IPS-20b (cell line): ENCODE data around the gene STING1.
"Not testable (repeated sequence)": the region's sequence is repeated elsewhere in the genome, so short reads cannot be mapped to it uniquely, and the experiment has no call there.

Experiments used
- H3K27ac ChIP-seq: one replicate; pipeline ENCODE4 v1.5.1; 2013; ENCODE audit warnings: low read length
- H3K27me3 ChIP-seq: 2 replicates; pipeline ENCODE4 v1.6.1; 2013; ENCODE audit warnings: mild to moderate bottlenecking, low read length, inconsistent platforms; ENCODE audit not compliant: insufficient read depth
- H3K36me3 ChIP-seq: 2 replicates; pipeline ENCODE4 v1.6.1; 2013; ENCODE audit warnings: low read depth, mild to moderate bottlenecking, inconsistent platforms, low read length, moderate library complexity; ENCODE audit not compliant: insufficient read depth
- H3K4me1 ChIP-seq: 2 replicates; pipeline ENCODE4 v1.6.1; 2013; ENCODE audit warnings: mild to moderate bottlenecking, control low read depth, inconsistent platforms, low read length, moderate library complexity; ENCODE audit not compliant: insufficient read depth
- H3K4me3 ChIP-seq: 2 replicates; pipeline ENCODE4 v1.5.1; 2013; ENCODE audit warnings: mild to moderate bottlenecking, low read length, inconsistent platforms
- H3K9ac ChIP-seq: 2 replicates; pipeline ENCODE4 v1.6.1; 2013; ENCODE audit warnings: low read depth, mild to moderate bottlenecking, inconsistent platforms, low read length, moderate library complexity
- H3K9me3 ChIP-seq: 2 replicates; pipeline ENCODE4 v1.6.1; 2013; ENCODE audit warnings: mild to moderate bottlenecking, low read depth, low read length, inconsistent platforms; ENCODE audit not compliant: insufficient read depth

The STING1 gene

DNA sequence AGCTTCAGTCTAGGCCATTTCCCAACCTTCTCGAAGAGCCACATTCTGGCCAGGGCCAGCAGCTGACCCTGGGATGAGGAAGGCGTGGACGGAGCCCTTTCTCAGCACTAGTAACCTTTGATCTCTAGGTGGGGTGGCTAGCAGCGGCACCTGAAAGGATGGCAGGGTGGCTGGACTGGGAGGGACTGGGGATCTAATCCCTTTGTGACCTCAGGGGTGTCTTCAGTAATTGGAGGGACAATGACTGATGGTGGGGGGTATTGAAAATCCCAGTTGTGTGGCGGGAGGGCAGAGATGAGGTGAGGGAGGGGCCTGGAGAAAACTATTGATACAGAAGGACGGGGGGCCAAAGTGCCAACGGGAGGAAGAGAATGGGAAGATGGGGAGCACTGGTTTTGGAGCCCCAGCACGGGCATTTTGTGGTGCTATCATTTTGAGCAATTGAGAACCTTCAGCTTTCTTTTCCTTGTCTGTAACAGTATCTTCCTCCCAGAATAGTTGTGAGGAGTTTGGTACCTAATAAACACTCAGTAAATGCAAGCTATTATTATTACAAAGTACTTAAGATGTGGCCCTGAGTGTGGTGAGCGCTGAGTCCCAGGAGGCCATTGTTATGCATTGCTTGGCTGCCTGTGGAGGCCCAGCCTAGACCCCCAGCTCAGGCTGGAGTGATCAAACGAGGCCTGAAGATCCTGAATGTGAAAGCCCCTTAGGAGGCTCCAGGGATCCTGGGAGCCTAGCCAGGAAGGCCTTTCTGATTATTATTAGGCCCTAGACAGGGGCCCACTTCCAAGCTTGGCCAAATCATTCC lies 41.3 kb upstream of the STING1 start:
- Histone ChIP-seq H3K4me1 (peaks cover 38% of the 10 kb centered on the region; the same call in 1 of the 2 replicates), H3K36me3 (no peaks in the 10 kb centered on the region)

DNA sequence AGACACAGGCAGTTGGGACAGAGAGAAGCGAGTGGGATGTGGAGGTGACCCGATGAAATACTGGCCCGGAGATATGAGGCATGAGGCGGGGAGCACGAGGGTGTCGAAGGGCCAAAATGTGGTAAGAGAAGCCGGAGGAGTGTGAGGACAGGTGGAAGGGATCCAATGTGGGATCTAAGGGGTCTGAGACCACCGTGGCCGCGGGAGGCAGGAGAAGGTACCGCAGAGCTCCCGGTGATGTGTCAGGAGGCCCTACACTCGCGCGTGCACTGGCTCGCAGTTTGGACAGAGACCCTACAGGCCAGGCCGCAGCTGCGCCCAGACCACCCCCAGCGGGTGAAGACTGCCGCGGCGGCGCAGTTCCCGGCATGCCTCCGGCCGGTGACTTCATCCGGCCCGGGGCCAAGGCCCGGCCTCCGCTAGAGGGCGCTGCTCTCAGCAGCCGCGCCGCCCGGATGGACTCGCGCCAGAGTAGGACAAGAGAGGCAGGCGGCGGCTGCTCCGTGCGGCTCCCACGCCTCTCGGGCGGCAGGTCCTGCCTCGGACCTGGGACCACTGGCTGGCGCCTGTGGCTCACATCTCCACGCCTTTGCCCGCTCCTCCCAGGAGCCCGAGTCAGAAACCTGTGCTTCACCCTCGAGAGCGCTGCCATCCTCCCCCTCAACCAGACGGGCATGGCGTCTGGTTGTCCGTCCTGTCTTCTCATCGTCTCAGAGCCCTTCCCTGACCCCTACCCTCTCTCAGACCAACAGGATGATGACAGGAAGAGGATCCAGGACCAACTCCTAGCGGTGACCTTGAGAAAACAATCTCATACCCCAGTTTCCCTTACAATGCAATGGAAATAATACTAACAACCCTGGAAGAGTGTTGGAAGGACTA lies 35.4 kb upstream of the STING1 start:
- H3K9me3 ChIP-seq: no peaks in the 10 kb centered on the region
- peaks cover 3% of the 10 kb centered on the region; the same call in 1 of the 2 replicates for H3K4me1 ChIP-seq
- H3K36me3 ChIP-seq: no peaks in the 10 kb centered on the region
- peak overlapping the region; percentile 71 for H3K4me3 ChIP-seq
- H3K27ac ChIP-seq: no peak overlapping the region
- H3K27me3 ChIP-seq: no peaks in the 10 kb centered on the region
- peak overlapping the region; percentile 74; the same call in 1 of the 2 replicates for H3K9ac ChIP-seq

More for the DNA sequence above, 41.3 kb upstream of the STING1 start:
- Histone ChIP-seq H3K9me3 (no peaks in the 10 kb centered on the region), H3K9ac (no peak overlapping the region), H3K4me3 (peak overlapping the region; percentile 9; the same call in 1 of the 2 replicates), H3K27ac (no peak overlapping the region), H3K27me3 (no peaks in the 10 kb centered on the region)

DNA sequence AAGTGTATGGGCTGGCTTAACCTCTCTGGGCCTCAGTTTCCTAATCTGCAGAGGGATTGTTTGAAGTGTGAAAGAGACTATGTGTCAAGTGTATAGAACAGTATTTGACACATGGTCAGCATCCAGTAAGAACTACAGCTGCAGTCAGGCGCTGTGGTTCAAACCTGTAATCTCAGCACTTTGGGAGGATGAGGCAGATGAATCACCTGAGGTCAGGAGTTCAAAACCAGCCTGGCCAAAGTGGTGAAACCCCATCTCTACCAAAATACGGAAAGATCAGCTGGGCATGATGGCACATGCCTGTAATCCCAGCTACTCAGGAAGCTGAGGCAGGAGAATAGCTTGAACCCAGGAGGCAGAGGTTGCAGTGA lies 31.9 kb upstream of the STING1 start:
- no peaks in the 10 kb centered on the region for H3K27me3 ChIP-seq
- no peak overlapping the region for H3K4me3 ChIP-seq
- H3K36me3 ChIP-seq: no peaks in the 10 kb centered on the region
- H3K9me3 ChIP-seq: no peaks in the 10 kb centered on the region
- no peak overlapping the region for H3K9ac ChIP-seq
- no peak overlapping the region for H3K27ac ChIP-seq
- peaks cover 3% of the 10 kb centered on the region; the same call in 1 of the 2 replicates for H3K4me1 ChIP-seq

DNA sequence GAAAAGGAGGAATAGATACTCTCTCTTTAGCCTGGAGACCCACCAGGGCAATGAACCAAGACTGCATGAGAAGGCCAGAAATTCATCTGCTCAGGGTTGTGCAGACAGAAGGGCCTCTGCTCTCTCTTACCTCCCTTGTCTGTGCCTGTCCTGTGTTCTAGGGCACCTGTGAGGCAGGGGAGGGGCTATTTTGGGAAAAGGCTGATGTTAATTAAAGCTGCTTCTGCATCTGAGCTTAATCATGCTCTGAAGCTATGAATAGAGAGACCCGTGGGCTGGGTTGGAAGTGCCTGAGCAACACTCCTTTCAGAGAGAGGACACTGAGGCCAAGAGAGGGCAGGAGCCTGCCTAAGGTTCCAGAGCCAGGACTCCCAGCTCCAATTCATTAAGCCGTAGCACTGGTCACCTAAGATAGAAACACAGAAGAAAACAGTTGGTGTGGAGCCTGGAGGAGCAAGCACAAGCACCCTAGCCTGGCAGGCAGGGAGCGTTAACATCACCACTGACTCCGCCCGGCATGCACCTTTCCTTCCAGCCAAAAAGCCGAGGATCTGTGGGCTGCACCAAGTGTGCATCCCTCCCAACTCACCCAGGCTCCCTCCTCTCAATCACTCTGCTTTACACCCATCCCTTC lies 31.4 kb upstream of the STING1 start:
- Histone ChIP-seq H3K27ac (no peak overlapping the region), H3K36me3 (no peaks in the 10 kb centered on the region), H3K9me3 (no peaks in the 10 kb centered on the region), H3K9ac (no peak overlapping the region), H3K27me3 (no peaks in the 10 kb centered on the region), H3K4me1 (peaks cover 3% of the 10 kb centered on the region; the same call in 1 of the 2 replicates), H3K4me3 (no peak overlapping the region)

DNA sequence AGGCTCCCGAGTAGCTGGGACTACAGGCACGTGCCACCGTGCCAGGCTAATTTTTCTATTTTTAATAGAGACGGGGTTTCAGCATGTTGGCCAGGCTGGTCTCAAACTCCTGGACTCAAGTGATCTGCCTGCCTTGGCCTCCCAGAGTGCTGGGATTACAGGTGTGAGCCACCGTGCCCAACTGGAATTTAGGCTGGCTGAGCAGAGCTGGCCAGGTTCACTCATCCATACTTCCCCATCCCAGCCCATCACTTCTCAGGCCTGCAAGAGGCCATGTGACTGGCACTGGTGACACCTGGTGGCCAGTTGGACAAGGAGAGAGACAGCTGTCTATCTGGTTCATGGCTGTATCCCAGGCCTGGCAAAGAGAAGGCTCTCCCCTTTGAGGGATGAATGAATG lies 30.9 kb upstream of the STING1 start:
- H3K9ac ChIP-seq, H3K4me3 ChIP-seq, H3K27ac ChIP-seq, H3K36me3 ChIP-seq, H3K4me1 ChIP-seq, H3K27me3 ChIP-seq, H3K9me3 ChIP-seq: not testable (repeated sequence)

DNA sequence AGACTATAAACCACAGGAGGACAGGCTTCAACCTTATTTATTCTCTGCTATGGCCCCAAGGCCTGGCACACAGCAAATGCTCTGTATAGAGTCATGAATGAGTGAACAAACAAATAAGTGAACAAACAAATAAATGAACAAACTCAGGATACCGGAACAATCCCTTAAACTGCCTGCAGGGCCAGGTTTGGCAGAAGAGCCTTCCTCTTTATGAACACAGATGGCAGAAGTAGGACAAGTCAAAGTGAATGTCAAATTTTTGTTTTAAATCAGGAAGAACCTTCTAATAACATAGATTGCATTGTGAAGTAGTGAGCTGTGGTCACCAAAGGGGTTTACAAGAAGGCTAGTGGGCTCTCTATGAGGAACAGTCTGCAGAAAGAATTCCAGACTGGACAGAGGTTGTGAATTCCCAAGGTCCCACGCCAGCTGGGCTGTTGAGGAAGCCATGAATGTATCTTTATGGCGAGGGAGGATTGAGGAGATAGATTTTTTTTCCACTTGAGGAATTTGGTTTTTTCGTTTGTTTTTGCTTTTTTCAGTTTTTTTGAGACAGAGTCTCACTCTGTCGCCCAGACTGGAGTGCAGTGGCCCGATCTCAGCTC lies 30.3 kb upstream of the STING1 start:
- H3K36me3 ChIP-seq: no peaks in the 10 kb centered on the region
- H3K4me3 ChIP-seq: no peak overlapping the region
- H3K27ac ChIP-seq: no peak overlapping the region
- no peaks in the 10 kb centered on the region; the same call in 1 of the 2 replicates for H3K4me1 ChIP-seq
- no peak overlapping the region for H3K9ac ChIP-seq
- no peaks in the 10 kb centered on the region for H3K9me3 ChIP-seq
- H3K27me3 ChIP-seq: no peaks in the 10 kb centered on the region

DNA sequence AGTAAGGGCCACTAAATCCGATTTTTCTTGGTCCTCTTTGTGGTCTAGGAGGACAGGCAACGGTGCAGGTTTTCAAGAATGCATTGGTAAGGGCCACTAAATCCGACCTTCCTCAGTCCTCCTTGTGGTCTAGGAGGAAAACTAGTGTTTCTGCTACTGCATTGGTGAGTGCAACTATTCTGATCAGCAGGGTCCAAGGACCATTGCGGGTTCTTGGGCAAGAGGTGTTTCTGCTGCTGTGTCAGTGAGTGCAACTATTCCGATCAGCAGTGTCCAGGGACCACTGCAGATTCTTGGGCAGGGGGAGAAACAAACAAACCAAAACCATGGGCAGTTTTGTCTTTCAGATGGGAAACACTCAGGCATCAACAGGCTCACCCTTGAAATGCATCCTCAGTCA lies 22.2 kb upstream of the STING1 start:
- H3K4me1 ChIP-seq, H3K9me3 ChIP-seq, H3K27ac ChIP-seq, H3K36me3 ChIP-seq, H3K27me3 ChIP-seq, H3K9ac ChIP-seq: not testable (repeated sequence)
- H3K4me3 ChIP-seq: peak overlapping the region; percentile 66; the same call in 1 of the 2 replicates

DNA sequence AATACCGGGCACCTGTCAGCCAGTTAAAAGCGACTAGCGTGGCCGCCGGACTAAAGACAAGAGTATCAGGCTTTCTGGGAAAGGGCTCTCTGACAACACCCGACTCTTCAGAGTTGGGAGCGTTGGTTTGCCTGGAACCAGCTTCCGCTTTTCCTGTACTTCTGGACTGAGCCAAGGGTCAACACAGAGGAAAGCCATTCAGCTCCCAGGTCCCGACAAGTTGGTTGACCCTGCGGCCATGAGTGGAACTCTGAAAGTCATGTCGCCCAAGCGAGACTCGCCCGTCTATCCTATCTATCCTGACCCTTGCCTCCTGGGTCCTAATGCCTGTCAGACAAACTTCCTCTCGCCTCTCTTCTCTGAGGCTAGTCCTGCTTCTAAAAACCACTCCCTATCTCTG lies 21.3 kb upstream of the STING1 start:
- H3K27me3 ChIP-seq, H3K36me3 ChIP-seq, H3K9me3 ChIP-seq, H3K9ac ChIP-seq, H3K4me1 ChIP-seq, H3K27ac ChIP-seq: not testable (repeated sequence)
- H3K4me3 ChIP-seq: peak overlapping the region; percentile 66; the same call in 1 of the 2 replicates

DNA sequence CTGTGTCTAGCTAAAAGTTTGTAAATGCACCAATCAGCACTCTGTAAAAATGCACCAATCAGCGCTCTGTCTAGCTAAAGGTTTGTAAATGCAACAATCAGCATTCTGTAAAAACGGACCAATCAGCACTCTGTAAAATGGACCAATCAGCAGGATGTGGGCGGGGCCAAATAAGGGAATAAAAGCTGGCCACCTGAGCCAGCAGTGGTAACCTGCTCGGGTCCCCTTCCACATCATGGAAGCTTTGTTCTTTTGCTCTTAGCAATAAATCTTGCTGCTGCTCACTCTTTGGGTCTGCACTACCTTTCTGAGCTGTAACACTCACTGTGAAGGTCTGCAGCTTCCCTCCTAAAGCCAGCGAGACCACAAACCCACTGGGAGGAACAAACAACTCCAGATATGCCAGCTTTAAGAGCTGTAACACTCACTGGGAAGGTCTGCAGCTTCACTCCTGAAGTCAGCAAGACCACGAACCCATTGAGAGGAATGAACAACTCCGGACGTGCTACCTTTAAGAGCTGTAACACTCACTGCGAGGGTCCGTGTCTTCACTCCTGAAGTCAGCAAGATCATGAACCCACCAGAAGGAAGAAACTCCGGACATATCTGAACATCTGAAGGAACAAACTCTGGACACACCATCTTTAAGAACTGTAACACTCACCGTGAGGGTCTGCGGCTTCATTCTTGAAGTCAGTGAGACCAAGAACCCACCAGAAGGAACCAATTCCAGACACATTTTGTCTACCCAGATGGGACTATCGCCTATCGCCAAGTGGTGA lies 20.7 kb upstream of the STING1 start:
- not testable (repeated sequence) for H3K4me1 ChIP-seq, H3K9ac ChIP-seq, H3K36me3 ChIP-seq, H3K9me3 ChIP-seq, H3K27ac ChIP-seq, H3K27me3 ChIP-seq
- peak overlapping the region; percentile 66; the same call in 1 of the 2 replicates for H3K4me3 ChIP-seq

DNA sequence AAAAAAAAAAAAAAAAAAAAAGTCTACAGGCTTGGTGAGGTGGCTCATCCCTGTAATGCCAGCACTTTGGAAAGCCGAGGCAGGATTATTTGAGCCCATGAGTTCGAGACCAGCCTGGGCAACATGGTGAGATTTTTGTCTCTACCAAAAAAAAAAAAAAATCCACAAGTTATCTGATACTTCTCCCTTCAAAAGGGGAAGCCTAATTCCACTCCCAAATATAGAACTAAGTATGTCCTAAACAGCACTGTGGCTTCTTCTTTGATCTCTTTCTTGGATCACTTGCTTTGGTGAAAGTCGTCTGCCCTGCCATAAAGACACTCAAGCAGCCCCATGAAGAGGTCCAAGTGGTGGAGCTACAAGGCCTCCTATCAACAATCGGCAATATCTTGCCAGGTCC lies 18.8 kb upstream of the STING1 start:
- H3K36me3 ChIP-seq: no peaks in the 10 kb centered on the region
- H3K9me3 ChIP-seq: peaks cover 4% of the 10 kb centered on the region
- no peak overlapping the region for H3K4me3 ChIP-seq
- no peak overlapping the region for H3K27ac ChIP-seq
- H3K27me3 ChIP-seq: no peaks in the 10 kb centered on the region
- no peak overlapping the region for H3K9ac ChIP-seq
- H3K4me1 ChIP-seq: peaks cover 10% of the 10 kb centered on the region; the same call in 1 of the 2 replicates
